GM18870 (cell line): ENCODE data around the gene SNRNP48.

Experiments used
- ATAC-seq: cut with Tn5 transposase; IDR thresholded peaks from one replicate; pipeline ENCODE4 v1.9.1; 2021; ENCODE audit warnings: moderate library complexity; ENCODE audit not compliant: unreplicated experiment

The SNRNP48 gene, protein sequence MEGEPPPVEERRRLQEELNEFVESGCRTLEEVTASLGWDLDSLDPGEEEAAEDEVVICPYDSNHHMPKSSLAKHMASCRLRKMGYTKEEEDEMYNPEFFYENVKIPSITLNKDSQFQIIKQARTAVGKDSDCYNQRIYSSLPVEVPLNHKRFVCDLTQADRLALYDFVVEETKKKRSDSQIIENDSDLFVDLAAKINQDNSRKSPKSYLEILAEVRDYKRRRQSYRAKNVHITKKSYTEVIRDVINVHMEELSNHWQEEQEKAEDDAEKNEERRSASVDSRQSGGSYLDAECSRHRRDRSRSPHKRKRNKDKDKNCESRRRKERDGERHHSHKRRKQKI

DNA sequence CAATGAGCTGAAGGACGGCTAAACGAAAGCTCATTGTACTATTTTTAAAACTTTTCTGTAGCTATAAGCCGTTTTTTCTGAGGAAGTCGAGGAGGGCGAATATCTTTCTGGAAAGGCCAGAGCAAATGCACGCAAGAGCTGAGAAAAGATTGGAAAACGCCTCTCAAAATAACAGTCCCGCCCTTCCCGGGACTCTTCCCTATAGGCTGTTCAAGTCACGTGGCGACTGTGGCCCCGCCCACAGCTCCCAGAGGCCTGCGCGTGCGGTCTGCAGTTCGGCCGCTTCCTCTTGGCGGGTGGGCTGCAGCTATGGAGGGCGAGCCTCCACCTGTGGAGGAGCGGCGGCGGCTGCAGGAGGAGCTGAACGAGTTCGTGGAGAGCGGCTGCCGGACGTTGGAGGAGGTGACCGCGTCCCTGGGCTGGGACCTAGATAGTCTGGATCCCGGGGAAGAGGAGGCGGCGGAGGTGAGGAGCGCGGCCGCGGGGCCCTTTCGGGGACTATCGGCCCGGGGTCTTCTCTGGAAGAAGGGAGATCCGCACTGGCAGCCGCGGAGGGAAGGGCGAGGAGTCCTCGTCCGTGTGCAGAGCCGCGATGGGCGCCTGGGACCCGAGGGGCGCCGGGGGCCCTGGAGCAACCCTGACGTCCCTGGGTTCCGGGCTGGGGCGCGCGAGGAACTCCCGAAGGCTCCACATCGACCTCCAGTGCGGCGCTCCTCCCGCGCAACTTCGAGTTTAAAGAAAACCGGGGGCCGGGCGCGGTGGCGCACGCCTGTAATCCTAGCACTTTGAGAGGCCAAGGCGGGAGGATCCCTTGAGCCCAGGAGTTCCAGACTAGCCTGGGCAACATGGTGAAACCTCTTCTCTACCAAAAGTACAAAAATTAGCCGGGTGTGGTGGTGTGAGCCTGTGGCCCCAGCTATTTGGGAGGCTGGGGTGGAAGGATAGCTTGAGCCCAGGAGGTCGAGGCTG lies at the start of gene SNRNP48:
Gene SNRNP48, plus strand, starts transcription at position 250 of the 969 bp plus-strand sequence. Its CDS starts 60 bp downstream, at position 310.
- peak; percentile 94 for ATAC-seq

DNA sequence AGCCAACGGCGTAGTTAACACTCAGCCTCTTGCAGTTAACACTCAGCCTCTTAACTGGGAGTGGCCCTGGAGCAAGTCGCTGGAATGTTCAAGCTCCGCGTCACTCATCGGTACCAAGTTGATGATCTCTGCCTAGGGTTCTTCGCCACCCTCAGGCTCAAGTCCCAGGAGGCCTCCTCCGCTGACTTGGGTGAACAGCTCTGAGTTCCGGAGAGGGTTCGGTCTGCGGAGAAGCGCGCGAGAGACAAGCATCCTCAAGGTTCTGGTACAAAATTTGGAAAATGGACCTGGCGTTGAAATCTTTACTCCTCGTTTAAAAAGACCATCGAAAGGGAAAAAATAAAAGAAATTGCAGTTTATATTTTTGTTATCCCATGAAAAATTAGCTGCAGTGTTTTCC lies 49.4 kb upstream of the SNRNP48 start:
- no peak for ATAC-seq

DNA sequence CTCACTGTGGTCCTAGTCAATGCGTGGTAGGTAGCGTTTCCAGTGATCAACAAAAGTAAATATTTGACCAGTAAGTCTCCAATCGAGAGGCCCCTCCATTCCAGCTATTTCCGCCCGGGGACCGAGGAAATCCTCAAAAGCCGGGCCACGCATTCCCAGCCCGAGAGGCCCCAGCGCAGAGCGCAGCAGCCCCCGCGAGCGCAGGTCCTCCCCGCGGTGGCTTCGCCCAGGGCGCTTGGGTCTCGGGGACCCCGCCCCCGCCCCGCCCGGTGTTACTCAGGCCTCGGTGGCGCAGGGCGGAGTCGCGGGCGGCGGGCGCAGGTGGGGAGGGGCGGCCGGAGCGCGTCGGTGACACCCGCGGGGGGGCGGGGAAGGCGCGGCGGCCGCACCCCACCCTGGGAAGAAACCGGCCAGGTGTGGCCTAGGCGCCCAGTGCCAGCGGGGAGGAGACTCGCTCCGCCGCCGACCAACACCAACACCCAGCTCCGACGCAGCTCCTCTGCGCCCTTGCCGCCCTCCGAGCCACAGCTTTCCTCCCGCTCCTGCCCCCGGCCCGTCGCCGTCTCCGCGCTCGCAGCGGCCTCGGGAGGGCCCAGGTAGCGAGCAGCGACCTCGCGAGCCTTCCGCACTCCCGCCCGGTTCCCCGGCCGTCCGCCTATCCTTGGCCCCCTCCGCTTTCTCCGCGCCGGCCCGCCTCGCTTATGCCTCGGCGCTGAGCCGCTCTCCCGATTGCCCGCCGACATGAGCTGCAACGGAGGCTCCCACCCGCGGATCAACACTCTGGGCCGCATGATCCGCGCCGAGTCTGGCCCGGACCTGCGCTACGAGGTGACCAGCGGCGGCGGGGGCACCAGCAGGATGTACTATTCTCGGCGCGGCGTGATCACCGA lies 48.6 kb upstream of the SNRNP48 start, which contains the start of gene DSP:
Gene DSP, plus strand, starts transcription at position 497 of the 890 bp plus-strand sequence. Its CDS starts 245 bp downstream, at position 742.
- ATAC-seq: no peak

DNA sequence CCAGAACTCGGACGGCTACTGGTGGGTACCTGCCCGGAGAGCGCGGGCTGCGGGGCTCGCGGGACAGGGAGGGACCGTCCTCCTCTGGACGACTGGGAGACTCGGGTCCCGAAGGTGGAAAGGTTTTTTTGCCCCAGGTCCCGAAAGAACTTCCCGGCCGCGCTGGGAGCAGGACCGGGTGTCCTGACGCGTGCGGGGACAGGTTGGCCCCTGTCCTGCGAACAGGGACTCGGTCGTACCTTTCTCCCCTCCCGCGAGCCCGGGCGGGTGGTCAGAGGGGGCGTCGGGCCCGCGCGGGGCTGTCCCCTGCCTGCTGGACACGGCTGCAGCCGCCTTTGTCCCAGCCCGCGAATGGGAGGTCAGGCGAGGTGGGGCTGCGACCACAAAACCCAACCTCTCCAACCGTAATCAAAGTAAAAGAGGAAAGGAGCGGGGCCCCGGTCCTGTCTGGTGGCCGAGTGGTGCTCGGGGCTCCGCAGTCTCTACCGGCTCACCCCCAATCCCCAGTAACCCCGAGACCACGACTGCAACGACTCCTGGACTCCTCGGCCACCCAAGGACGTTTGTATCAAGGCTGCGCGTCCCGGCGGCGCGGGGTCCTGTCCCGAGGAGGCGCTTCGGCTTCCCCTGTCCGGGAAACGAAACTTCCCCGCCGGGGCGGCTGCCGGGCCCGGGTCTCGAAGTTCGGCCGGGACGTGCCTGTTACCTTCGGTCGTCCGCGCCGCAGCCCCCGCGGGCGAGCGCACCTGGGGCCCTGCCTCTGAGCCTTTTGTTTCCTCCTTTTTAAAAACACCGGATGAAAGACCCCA lies 47.7 kb upstream of the SNRNP48 start:
- no peak for ATAC-seq

DNA sequence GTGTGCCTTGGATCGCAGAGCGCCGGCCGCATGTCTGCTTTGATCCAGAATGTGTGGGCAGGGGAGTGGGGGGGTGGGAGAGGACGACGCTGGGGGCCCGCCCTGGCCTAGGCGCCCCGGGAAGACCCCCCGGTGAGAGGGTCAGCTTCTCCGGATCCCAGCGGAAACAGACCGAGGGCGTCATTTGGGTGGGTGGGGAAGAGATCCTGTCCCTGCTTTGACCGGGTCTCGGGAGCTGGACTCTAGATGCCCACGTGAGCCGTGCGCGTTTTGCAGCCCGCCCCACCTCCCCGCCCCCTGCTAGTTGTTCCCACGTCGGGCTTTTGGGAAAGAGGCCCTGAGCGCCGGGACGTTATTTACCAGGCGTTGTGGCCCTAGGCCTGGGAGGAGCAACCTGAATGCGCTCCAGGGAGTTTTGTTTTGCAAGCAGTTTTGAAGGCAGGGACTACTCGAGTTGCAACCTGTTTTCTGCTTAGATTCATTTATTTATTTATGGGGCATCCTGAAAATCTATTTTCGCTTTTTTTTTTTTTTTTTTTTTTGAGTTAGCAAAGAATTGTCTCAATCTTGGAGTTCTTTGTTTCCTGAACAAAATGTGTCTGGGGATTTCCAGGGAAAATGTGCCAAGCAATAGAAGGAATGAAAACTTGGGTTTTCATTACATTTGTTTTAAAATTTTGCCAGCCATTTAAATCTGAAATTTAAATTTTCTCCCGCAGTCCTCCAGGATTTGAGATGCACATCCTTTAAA lies 46.9 kb upstream of the SNRNP48 start:
- ATAC-seq: no peak

DNA sequence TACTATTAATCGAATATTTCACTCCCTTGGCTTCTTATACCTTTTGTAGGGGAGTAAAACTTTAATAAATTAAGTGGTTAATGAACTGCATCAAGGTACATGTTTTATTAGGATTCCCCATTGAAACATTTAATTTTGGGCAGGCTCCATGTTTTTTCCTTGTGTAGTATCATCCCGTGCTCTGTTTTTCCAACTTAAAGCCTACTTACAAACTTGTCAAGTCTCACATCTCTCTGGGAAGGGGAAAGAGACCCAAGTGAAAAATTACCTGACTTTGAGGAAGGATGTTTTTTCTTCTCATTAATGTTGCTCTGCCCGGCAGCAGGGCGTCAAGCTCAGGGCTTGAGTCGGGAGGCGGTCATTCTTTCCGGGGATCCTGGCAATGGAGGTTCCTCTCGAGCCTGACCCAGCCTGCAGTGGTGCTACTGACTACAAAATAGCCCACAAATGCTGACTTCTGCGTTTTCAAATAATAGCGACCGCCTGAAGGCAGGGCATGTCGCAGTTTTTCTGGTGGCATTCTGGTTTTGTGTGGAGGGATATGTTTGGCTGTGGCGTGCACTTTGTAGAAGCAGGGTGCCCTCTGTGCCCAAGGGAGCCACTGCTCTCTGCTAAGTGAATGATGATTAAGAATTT lies 46.1 kb upstream of the SNRNP48 start:
- no peak for ATAC-seq

DNA sequence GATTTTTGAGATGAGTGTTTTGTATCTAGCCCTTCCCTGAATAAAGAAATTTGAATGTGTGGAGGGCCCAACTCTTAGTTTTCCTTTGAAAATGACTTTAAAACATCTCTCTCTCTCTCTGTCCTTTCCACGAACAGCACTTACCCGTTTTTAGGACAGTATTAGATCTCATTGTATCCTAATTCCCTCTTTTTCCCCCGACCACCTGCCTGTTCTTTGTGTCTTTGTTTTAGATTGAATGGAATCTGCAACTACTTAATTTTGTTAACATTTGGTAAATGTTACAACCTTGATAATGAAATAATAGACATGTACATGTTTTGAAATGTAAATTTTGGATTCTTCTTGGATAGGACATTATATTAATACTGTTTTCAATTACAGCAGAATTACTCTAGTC lies 45.4 kb upstream of the SNRNP48 start:
- no peak for ATAC-seq

DNA sequence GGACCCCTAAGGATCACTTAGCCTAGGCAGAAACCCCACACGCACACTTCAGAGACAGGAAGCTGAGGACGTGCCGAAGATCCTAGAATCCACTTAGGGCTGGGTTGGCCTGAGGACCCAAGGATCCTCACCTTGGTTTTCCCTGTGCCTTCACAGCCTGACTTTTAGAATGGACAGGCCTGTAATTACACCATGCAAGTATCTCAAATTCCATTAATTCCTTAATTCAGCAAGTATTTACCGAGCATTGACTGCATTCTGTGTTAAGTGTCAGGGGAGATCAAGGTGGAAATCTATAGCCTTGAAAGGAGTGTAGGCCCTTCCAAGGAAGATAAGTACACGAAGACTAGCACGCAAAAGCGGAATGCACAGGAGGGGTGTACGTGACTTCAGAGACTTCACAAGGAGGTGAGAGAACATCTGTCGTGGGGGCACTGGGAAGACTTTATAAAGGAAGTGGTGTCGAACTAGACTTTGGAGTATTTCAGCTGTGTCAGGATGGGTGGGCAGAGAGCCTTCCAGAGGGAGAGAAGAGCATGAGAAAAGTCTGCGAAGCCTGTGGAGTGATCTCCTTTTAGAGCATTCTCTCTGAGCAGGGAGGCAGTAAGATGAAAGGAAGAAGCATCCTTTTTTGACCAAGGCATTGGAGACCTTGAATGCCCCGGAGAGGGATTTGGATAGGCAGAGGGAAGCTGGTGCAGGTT lies 44.5 kb upstream of the SNRNP48 start:
- no peak for ATAC-seq

DNA sequence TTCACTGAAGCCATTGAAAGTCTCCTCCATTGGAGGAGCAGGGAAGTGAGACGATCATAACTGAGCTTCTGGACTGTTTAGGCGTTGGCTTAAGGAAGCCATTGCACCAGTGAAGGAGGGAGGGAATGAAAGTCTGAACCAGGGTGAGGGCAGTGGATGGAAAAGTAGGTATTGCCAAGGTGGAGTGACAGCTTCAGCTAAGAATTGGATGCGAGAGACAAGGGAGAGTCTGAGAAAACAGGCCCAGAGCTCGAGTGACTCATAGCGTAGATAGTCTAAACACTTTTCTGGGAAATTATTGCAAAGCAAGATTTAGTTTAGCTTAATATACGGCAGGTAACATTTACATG lies 44.0 kb upstream of the SNRNP48 start:
- no peak for ATAC-seq

DNA sequence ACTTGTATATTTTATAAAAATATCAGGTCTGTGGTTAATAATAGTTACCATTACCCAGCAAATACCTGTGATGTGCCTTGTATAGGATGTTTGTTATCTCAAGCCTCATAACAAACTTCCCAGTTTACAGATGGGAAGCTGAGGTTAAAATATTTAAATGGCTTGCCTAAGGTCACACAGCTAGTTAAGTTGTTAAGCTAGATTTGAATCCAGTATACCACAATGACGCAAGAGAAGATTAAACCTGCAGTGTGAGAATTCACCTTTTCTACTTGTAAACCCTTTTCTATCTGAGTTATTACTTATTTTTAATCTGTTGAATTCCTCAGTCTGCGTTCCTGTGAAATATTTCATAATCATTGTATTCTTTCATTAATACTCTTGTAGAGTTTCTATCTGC lies 43.6 kb upstream of the SNRNP48 start:
- ATAC-seq: no peak

DNA sequence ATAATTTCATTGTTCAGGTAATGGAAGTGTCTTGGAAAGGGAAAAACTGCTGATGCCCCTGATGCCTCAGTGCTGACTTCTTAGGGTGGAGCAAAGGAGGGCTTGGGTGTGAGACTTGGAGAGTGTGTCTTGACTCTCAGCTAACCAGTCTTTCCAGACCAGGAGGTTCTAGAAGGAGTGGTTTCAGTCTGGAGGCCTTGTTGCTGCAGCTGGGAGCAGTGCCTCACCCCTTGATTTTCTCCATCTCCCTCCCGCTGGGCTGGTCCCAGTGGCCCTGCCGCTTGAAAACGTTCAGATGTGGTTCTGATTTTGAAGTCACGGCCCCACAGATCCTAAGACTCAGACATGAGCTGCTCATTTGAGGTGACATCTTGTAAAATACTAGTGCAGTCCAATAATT lies 43.1 kb upstream of the SNRNP48 start:
- ATAC-seq: no peak

DNA sequence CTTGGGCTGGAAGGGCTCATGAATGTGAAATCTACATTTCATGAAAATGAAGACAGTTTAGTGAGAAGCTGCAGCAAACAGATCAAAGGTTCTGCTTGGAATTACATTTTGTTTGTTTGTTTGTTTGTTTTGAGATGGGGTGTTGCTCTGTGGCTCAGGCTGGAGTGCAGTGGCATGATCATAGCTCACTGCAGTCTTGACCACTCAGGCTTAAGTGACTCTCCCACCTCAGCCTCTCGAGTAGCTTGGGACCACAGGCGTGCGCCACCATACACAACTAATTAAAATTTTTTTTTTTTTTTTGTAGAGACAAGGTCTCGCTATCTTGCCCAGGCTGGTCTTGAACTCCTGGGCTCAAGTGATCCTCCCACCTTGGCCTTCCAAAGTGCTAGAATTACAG lies 42.7 kb upstream of the SNRNP48 start:
- no peak for ATAC-seq

DNA sequence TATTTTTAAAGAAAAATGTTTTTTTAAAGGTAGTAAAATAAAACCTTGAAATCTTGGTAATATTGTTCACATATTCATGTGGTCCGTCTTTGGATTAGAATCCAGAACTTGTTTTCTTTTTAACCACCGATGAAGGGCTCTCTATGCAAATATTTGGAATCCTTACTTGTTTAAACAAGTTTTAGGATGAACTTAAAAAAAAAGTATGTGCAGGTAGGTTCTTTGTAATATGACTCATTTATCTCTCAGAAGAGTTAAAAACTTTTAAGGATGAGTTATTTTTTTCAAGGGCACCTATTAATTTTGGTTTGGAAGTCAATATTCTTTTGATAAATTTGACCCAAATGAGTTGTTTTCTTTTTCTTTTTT lies 39.6 kb upstream of the SNRNP48 start:
- no peak for ATAC-seq

DNA sequence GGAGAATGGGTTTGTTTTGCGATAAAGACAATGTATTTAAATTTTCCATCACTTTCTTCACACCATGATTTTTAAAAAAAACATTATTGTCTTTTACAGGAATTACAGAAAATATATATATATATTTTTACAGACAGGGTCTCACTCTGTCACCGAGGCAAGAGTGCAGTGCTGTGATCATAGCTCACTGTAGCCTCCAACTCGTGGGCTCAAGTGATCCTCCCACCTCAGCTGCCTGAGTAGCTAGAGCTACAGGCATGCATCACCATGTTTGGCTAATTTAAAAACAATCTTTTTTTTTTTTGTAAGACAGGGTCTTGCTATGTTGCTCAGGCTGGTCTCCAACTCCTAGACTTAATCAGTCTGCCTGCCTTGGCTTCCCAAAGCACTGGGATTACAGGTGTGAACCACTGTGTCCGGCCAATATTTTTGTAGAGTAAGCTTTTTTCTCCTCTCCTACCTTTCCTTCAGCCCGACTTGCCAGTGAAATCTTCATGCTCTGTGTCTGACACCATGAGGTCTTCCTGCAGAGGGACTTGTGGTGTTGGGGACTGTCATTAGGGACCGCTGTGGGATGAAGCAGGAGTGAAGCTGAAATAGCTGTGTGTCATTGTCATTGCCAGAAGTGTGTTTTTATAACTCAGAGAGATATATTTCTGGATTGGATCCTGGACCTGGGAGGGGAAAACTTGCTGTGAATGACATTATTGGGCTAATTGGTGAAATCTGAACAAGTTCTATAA lies 35.3 kb upstream of the SNRNP48 start:
- ATAC-seq: no peak

DNA sequence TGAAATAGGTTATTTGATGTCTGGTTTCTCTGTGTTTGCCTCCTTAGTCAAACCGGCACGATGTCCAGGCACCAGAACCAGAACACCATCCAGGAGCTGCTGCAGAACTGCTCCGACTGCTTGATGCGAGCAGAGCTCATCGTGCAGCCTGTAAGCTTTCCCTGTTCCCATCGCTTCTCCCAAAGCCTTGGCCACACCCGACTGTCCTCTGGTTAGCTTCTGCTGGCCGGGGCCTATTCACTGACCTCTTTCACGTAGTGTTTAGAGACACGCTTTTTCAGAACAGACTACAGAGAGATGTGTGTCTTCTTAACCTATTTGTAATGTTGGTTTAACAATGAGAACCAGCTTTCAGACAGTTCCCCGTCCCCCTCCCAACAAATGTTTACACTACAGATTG lies 34.3 kb upstream of the SNRNP48 start:
- no peak for ATAC-seq

DNA sequence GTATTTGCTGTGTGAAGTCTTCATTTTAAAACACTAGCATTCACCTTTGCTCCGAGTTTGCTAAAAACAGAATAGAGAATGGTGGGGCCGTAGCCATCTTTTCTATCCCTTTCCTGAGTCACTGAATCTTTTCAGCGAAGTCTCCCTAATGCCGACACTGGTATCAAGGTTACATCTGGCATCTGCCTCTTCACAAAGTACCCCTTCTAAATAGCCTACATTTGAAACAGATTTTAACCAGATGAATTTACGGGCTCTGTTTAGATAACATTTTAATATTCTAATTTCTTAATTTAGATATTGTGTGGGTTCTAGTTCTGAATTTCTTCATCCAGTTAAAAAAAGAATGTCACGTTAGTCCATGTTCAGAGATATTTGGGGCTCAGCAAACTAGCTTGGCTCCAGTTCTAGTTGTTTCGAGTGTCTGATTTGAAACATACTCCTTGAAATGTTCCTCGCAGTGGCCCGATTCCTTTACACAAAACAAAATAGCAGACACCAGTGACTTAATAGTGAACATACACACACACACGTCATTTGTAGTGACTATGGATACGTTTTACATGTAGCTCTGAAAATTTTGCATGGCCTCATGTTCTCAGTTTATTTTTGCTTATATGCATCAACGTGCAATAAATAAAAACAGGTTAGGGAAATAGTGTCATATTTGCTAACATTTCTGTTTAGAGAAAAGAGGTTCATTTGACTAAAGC lies 33.4 kb upstream of the SNRNP48 start:
- no peak for ATAC-seq

DNA sequence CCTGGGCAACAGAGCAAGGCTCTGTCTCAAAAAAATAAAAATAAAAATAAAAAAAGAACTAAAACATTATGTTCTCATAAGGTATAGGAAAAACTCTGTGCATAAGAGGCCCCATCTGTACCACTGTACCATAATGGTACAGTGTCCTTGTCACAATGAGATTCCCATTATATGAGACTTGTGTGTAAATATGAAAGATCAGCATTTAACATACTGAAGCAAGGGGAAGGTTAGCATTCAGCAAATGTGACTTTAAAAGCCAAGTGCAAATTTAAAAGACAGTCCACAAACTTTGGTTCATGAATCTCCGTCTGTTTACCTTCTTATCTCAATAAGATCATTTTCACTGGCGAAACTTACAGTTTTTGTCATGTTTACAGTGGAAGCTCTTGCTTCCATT lies 32.3 kb upstream of the SNRNP48 start:
- ATAC-seq: no peak
